Upper lobe of right lung (tissue), 1 donor: ENCODE data around the gene MTG2. TPM values are rescaled to one million over a fixed set of nuclear protein-coding genes. Genes with fewer than 3 reads are reported as not detected.

Experiments
- ATAC-seq: fragments of 200-7000 bp; cut with Tn5 transposase; one replicate; pipeline ENCODE4 v1.9.1; 2020; ENCODE audit warnings: mild to moderate bottlenecking, moderate library complexity
- DNase-seq: peaks from one replicate; pipeline ENCODE4 v3.0.0-alpha.2; 2020
- H3K27ac ChIP-seq: fragments of 200-600 bp; one replicate; pipeline ENCODE4 v1.8.0; 2022
- H3K27me3 ChIP-seq: fragments of 200-600 bp; one replicate; pipeline ENCODE4 v1.8.0; 2022; ENCODE audit warnings: mild to moderate bottlenecking
- H3K36me3 ChIP-seq: fragments of 200-600 bp; one replicate; pipeline ENCODE4 v1.8.0; 2022
- H3K4me1 ChIP-seq: fragments of 200-600 bp; one replicate; pipeline ENCODE4 v1.8.0; 2022
- H3K4me3 ChIP-seq: fragments of 200-600 bp; one replicate; pipeline ENCODE4 v1.8.0; 2022; ENCODE audit warnings: mild to moderate bottlenecking
- H3K9me3 ChIP-seq: fragments of 200-600 bp; one replicate; pipeline ENCODE4 v1.8.0; 2022
- intact Hi-C: fragments of 100-400 bp; cut with DNase I; formaldehyde crosslinking; loops from one replicate; pipeline ENCODE4 v1.11.0; 2022
- total RNA-seq: library from RNA; stranded (reverse); fragmentation: NEBNext Ultra II Directional; extraction: Animal tissue kit (Norgen Biotek cat#: 25700); gene quantifications from one replicate; pipeline ENCODE4 v1.2.1, GENCODE V29; 2021
- TF ChIP-seq, protein P1 (sequence below): fragments of 200-600 bp; IDR thresholded peaks from one replicate; pipeline ENCODE4 v1.8.0; 2022; ENCODE audit warnings: antibody characterized with exemption
- donor health status: DM: no; HTN: yes; CAD: no; lungs with severe emphysema.

The MTG2 gene
- total RNA-seq, 1 donor from 2014 or later: 26.5 TPM

DNA sequence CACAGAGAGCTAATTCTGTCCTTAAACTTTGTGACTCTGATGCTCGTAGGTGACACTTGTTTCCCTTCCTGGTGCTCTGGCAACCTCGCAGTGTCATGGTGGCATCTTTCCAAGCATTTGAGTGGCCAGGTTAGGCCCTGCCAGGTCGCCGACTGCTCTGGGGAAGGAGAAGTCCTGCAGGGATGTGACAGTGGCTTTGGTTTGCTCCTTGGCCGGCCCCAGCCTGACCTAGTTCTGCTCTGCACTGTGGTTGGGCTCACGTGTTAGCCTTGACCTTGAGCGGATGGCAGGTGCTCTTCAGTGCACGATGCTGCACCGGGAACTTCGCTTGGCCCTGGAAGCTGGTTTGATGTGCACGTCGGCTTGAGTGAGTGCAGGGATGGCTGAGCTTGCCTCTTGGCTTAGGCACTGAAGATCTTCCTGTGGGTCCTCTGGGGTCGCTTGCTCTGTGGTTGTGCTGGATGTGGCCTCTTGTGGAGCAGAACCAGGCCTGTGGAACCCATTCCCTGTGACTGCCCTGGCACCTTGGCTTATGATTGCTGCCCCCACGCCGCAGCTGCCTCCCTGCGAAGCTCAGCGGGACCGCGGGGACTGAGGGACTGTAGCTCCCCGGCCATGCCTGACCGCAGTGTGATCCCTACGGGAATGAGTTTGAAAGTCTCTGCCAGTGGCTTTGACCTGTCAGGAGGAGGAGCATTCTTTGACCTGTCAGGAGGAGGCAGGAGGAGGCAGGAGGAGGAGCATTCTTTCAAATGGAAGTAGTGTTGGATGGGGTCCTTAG lies 64.2 kb downstream of the MTG2 start:
- DNase-seq (no peak), ATAC-seq (peak; percentile 33)
- H3K9me3 ChIP-seq: no peaks in the 10 kb centered on the region
- H3K27ac ChIP-seq: no peak overlapping the region
- intact Hi-C loops: no loop called here
- TF ChIP-seq, protein P1, sequence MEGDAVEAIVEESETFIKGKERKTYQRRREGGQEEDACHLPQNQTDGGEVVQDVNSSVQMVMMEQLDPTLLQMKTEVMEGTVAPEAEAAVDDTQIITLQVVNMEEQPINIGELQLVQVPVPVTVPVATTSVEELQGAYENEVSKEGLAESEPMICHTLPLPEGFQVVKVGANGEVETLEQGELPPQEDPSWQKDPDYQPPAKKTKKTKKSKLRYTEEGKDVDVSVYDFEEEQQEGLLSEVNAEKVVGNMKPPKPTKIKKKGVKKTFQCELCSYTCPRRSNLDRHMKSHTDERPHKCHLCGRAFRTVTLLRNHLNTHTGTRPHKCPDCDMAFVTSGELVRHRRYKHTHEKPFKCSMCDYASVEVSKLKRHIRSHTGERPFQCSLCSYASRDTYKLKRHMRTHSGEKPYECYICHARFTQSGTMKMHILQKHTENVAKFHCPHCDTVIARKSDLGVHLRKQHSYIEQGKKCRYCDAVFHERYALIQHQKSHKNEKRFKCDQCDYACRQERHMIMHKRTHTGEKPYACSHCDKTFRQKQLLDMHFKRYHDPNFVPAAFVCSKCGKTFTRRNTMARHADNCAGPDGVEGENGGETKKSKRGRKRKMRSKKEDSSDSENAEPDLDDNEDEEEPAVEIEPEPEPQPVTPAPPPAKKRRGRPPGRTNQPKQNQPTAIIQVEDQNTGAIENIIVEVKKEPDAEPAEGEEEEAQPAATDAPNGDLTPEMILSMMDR: no peak
- peaks cover 5% of the 10 kb centered on the region for H3K4me1 ChIP-seq
- H3K36me3 ChIP-seq: peaks cover 6% of the 10 kb centered on the region
- H3K4me3 ChIP-seq: no peak overlapping the region
- no peaks in the 10 kb centered on the region for H3K27me3 ChIP-seq

DNA sequence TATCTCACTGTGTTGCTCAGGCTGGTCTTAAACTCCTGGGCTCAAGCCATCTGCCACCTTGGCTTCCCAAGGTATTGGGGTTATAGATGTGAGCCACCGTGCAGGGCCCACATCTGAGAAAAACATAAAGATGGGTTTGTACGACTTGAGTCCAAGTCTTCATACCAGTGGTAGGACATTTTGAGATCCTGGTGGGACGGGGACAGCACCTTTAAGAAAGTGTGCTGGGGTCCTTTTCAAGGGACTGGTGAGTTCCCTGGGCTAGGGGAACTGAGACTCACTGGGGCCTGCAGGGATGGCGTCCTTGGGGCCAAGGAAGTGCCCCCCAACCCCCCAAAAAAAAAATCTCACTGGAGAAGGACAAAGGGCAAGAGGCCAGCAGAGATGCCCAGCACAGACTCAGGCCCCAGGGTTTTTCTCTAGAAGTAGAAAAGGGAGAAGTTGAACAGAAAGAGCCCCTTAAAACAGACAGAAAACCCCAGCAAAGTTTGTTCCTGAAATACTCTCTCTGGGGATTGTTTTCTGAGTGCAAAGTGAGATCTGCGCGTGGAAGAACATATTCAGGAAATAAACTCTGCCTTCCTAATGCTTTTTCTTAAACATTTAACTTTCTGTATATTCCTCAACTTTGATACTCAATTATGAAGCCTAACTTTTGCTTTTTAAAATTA lies 66.2 kb downstream of the MTG2 start:
- no peaks in the 10 kb centered on the region for H3K36me3 ChIP-seq
- intact Hi-C loops: no loop called here
- no peaks in the 10 kb centered on the region for H3K27me3 ChIP-seq
- H3K27ac ChIP-seq: no peak overlapping the region
- TF ChIP-seq, protein P1: no peak
- ATAC-seq (no peak), DNase-seq (no peak)
- H3K4me3 ChIP-seq: no peak overlapping the region
- peaks cover 4% of the 10 kb centered on the region for H3K4me1 ChIP-seq
- H3K9me3 ChIP-seq: no peaks in the 10 kb centered on the region

DNA sequence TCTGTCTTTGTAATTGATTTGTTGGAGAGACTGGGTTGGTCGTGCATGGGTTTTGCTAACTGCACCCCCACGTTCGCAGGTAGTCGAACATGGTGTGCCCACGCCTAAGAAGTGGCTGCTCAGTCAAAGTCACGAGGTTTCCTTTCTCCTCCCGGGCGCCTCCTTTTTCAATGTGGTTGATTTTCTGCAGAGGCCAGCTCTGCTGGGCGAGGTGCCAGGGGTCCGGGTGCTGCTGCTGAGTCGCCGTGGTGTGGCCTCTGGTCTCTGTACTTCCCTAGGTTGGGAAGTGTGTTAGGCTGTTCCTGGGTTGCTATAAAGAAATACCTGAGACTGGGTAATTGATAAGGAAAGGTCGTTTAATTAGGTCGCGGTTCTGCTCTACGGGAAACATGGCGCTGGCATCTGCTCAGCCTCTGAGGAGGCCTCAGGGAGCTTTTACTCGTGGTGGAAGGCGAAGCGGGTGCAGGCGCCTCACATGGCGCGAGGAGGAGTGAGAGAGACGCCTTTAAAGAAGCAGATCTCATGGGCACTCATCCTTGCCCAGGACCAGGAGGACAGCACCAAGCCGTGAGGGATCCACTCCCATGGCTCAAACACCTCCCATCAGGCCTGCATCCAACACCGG lies 69.6 kb downstream of the MTG2 start:
- intact Hi-C loops: no loop called here
- H3K4me1 ChIP-seq: peaks cover 4% of the 10 kb centered on the region
- no peak for ATAC-seq
- peaks cover 17% of the 10 kb centered on the region for H3K36me3 ChIP-seq
- TF ChIP-seq, protein P1: no peak
- DNase-seq: no peak
- no peak overlapping the region for H3K4me3 ChIP-seq
- no peaks in the 10 kb centered on the region for H3K27me3 ChIP-seq
- no peaks in the 10 kb centered on the region for H3K9me3 ChIP-seq
- H3K27ac ChIP-seq: no peak overlapping the region

Other genes with a start within 250 kb of the MTG2 start
- 19.6 TPM for gene TAF4, start 117.1 kb upstream of the MTG2 start, total RNA-seq
- gene LSM14B, start 60.6 kb upstream of the MTG2 start, total RNA-seq: 35.1 TPM
- 209 TPM for gene PSMA7, start 39.6 kb upstream of the MTG2 start, total RNA-seq
- 12.6 TPM for gene SS18L1, start 39.3 kb upstream of the MTG2 start, total RNA-seq
- not detected for gene HRH3, start 37.2 kb downstream of the MTG2 start, total RNA-seq
- gene OSBPL2, start 55.5 kb downstream of the MTG2 start, total RNA-seq: 52.3 TPM
- 73.4 TPM for gene ADRM1, start 120.0 kb downstream of the MTG2 start, total RNA-seq
- gene LAMA5, start 184.3 kb downstream of the MTG2 start, total RNA-seq: 279 TPM
- gene RPS21, start 204.1 kb downstream of the MTG2 start, total RNA-seq: 1,050 TPM
- 4.1 TPM for gene CABLES2, start 224.3 kb downstream of the MTG2 start, total RNA-seq
- gene RBBP8NL, start 244.5 kb downstream of the MTG2 start, total RNA-seq: 0.64 TPM